ENCODE data around the gene EIF2B4.
A peak's percentile ranks its signal among the peaks of the same experiment; 100 is the strongest.
"Not testable (repeated sequence)": the region's sequence is repeated elsewhere in the genome, so short reads cannot be mapped to it uniquely, and the experiment has no call there.

The EIF2B4 gene

GRCh38 chr2:27335311-27335710 is 34.8 kb downstream of the EIF2B4 start:
- no peak for DNase-seq

DNA sequence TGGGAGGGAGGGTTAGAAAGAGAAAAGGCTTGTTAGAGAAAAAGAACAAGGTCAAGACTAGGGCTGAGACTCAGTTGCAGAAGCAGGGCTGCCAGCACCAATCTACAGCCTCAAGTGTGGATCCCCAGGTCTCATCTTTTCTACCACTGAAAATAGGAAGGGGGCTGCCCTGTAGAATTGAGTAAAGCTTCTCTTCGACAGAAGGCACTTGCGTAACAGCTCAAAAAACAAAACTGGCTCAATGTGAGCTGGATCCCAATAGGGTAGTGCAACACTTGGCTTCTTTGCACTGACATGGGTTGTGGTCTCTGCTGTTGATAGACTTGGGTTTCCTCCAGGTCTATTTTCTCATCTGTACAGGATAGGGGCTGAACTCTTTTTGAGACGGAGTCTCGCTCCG is 45.4 kb downstream of the EIF2B4 start:
- DNase-seq, result no peak

DNA sequence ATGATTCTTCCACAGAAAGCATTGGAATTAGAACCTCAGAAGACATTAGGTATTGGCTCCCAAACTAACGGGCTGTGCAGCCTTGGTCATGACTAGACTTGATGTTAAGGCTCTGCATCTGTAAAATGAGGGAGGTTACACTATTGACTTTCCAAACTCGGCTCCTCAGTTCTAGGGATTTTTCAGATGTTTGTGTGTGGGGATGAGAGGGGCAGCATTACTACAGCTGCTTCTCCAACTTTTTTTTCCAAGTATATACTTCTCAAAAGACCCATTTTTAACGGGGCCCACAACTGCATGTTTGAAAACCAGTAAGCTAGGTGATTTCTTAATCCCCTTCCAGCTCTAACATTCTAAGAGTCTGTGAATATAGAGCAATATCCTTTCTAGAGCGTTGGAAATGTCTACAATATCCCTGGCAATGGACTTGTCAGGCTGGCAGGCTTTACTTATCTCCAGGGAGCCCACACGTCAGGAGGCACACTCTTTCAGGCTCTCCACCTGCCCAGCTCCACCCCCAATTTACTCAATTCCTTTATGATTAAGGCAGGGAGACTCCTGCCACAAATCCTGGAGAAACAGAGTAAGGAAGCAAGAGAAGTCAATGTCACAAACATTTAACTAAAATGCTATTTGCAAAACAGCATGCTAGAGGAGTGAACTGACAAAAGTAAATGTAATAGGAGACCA is 46.4 kb downstream of the EIF2B4 start:
- no peak for DNase-seq

- DNase-seq, result peak; percentile 93
Observed at GRCh38 chr2:27322766-27323595, 47.2 kb downstream of the EIF2B4 start, which contains the start of gene MPV17. MPV17 (minus strand) TSS chr2:27323097; CDS start chr2:27322517, 580 bp downstream.

DNA sequence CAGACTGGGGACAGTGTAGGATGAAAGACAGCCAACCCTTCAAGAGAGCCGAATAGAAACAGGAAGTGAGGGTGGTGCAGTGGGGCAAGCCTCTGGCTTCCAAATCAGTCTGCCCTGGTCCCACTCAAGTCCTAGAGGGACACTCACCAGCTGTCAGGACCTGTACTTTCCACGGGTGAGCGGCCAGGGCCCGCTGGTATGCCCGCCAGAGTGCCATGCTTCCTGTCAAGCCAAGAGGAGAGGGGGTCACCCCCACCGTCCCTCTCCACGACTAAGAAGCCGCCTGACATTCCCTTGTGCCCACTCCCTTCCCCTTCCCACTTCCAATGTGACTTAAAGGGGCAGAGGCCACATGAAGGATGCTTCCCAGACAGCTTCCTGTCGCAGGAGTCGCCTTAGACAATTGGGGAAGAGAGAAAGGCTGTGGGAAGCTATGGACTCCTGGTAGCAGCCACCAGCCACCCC is 47.8 kb downstream of the EIF2B4 start:
- peak; percentile 67 for DNase-seq

GRCh38 chr2:27320958-27321543 is 49.1 kb downstream of the EIF2B4 start:
- no peak for DNase-seq

- DNase-seq, result not testable (repeated sequence)
Observed at GRCh38 chr2:27319839-27320238, 50.3 kb downstream of the EIF2B4 start.

DNA sequence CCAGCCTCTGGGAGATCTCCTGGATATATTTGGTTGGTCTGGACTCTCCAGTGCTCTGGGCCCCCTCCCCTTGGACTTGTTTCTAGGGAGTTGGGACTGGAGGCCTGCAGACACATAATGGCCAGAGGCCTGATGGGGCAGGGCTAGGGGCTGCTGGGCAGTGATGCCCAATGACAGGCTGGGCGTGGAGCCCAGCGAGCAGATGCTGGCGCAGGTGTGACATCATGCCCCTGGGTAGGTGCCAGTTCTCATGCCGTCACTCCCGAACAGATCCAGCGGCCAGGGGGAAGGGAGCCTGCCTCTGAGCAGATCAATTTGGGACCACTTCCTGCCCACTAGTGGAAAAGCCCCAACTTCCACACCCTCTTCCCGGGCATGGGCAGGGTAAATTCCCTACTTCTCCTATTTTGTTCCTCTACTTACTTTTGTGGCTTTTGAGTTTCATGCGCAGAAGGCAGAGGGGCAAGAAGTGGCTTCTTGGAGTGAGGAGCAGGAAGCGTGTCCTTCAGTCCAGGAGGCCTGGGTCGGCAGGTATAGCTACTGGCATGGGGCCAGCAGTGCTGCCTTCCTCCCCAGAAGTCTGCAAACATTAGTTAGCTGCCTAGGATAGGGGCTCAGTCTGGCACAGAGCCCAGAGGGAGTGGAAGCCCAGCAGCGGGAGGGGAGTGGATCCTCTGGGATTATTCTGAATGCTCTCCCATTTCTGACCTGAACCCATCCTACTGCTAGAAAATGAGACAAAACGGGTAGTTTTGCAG is 53.3 kb downstream of the EIF2B4 start:
- no peak for DNase-seq

DNA sequence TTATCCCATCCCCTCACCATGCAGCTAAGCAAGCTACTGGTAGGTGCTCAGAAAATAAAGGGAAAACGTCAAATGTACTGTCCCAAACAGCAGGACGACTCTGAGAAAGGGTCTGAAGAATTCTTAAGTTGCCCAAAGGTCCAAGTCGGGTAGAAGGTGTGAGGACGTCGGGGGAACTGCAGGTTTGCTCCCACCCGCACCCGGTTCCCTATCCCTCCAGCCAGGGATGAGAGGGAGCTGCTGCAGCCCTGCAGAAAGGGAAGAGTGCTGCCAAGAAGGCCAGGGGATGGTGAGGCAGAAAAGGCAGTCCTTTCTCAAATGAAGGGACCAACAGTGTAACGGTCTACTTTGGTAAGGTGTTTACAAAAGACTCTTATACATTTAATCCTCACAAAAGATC is 55.0 kb downstream of the EIF2B4 start:
- no peak for DNase-seq

DNA sequence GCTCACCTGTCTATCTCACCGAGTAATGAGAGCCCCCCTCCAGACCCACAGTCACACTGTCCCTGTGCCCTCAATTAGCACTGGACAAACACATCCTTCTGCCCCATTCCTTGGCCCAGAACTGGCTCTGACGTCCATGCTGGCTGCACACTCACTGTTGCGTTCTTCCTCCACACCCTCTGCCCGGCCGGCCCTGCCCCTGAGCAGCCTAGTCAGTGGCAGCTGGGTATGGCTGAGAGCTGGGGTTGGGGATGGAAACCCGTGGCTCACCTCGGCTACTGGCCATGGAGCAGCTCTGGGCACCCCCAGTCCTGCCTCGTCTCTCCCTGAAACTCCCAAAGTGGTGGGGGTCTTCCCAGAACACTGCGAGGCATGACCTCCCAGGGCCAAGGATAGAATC is 55.4 kb downstream of the EIF2B4 start:
- DNase-seq, result no peak
